Measurements from ENCODE around the gene ANKRD9.
A peak's percentile ranks its signal among the peaks of the same experiment; 100 is the strongest.
"Not testable (repeated sequence)": the region's sequence is repeated elsewhere in the genome, so short reads cannot be mapped to it uniquely, and the experiment has no call there.

The ANKRD9 gene

DNA sequence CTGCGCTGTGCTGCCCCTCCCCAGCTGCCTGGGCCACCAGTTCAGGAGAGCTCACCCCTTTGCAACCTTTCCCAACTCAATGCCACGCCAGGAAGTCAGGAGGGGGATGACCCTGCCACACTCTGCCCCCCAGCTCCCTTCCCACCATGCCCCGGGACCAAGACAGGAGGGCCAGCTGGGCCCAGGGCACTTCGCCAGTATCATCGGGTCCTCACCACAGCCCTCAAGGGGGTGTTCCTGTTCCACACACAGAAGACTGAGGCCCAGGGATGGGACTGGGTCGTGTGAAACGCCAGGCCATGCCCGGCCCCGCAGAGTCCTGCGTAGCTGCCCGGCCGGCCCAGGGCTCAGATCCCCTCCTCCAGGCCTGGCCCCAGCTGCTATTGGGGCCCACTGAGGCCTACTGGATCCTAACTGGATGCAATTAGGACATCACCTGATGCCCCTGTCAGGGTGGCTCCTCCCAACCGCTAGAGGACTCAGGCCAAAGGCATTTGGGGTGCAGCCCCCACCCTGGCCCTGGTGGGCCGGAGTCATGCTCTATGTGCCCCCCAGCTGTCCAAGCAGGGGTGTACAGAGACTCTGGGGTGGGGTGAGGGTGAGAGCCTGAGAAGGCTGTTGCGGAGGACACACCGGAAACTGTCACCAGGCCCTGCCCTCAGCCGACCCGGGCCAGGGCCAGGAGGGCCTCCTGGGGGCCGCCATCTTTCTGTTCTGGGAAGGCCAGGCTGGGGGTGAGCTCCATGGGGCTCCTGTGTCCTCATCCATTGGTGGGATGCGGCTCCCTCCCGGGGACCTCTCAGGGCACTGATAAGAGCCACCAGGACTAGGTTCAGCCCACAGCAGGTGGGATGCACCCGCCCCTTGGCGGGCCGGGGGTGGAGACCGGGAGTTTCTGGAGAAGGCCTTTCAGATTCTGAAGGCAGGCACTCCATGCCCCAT, 29.3 kb upstream of the ANKRD9 start:
- peak; percentile 66 for DNase-seq (ENCODE audit: low read depth, low spot score)

DNA sequence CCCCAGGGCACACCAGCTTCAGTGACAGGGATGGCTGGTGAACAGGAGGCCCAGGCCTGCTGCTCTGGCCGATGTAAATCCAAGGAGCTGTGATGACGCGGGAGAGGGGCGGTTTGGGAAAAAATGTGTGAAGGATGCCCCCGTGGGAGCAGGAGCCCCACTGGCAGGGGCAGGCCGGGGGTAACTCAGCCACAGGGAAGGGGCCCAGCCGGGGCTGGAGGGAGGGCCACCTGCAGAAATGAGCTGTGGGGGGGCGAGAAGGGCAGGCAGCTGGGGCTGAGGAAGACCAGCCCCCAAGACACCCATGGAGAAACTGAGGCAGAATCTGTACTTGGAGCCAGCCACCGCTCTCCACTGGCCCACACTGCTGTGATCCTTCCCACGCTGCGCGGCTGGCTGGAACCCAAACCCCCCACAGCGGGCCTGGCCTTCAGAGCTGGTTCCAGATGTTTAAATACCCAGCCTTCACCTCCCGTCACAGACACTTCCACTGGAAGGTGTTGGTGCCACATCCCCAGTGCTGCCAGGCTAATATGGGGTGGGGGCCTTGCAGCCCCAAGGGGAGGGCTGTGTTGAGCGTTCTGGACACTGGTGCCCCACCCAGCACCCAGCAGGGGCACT, 28.5 kb upstream of the ANKRD9 start:
- peak; percentile 74 for DNase-seq (ENCODE audit: low read depth, low spot score)

DNA sequence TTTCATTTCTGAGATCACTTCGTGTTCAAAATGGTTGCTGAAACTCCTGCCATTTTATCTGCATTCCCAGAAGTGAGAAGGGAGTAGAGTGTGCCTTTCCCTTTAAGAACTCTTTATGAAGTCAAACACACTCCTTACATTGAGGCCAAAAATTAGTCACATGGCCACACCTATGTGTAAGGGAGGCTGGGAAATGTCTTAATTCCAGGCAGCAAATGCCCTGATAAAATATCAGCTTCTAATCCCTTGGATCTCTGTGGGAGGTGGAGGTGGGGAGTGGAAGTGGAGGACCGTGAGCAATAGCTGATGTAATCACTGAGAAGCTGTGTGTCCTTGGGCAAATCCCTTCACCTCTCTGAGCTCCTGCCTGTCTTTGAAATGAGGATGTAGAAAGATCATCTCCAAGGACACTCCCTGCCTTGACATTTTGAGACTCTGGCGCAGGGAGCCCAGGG, 22.7 kb upstream of the ANKRD9 start:
- no peak for DNase-seq (ENCODE audit: low read depth, low spot score)

DNA sequence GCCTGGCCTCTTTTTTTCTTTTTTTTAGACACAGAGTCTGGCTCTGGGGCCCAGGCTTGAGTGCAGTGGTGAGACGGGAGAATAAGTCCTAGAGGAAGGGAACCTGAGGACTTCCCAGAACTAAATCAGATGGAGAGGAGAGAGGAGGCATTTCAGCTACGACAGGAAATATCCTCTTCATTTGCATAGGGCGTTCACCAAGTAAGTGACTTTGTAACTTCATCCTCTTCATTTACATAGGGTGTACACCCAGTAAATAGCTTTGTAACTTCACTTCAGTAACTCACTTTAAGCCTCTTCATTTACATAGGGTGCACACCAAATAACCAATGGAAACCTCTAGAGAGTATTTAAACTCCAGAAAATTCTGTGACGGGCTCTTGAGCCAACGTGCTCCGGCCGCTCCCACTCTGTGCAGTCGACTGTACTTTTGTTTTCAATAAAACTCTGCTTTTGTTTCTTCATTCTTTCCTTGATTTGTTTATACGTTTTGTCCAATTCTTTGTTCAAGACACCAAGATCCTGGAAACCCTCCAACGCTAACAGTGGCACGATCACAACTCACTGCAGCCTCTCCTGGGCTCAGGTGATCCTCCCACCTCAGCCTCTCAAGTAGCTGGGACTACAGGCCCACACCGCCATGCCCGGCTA, 21.4 kb upstream of the ANKRD9 start:
- DNase-seq (ENCODE audit: low read depth, low spot score) = no peak

DNA sequence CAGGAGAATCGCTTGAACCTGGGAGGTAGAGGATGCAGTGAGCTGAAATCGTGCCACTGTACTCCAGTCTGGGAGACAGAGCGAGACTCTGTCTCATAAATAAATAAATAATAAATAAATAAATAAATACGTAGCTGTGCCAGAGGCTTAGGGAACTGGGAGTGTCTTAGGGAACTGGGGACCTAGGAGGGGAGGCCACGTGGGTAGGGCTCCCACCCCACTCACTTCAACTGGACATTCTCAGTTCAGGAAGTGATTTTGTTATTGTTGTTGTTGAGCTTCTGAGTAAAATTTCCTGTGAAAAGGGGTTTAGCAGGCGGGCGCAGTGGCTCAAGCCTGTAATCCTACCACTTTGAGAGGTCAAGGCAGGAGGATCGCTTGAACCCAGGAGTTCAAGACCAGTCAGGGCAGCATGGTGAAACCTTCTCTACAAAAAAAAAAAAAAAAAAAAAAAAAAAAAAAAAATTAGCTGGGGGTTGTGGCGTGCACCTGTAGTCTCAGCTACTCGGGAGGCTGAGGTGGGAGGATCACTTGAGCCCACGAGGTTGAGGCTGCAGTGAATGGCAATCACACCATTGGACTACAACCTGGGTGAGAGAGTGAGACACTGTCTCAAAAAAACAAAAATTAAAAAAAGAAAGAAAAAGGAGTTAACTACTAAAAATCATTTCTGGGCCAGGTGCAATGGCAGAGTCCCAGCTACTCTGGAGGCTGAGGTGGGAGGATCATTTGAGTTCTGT, 19.0 kb upstream of the ANKRD9 start:
- DNase-seq (ENCODE audit: low read depth, low spot score) = no peak

DNA sequence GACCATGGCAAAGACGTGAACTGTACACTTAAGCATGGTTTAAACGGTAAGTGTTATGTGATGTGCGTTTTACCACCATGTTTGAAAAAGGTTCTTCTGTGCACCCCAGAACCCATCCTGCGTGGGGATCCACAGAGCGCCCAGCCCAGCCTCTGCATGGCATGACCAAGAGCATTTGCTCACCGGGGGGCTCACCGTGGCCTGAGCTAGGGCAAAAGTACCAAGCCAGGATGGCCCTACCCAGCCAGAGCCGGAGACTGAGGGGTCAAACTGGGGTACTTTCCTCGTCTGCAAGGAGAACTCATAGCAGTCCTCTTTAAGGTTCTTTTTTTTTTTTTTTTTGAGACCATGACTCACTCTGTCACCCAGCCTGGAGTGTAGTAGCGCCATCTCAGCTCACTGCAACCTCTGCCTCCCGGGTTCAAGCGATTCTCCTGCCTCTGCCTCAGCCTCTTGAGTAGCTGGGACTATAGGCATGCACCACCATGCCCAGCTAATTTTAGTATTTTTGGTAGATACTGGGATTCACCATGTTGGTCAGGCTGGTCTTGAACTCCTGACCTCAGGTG, 16.4 kb upstream of the ANKRD9 start:
- no peak for DNase-seq (ENCODE audit: low read depth, low spot score)

DNA sequence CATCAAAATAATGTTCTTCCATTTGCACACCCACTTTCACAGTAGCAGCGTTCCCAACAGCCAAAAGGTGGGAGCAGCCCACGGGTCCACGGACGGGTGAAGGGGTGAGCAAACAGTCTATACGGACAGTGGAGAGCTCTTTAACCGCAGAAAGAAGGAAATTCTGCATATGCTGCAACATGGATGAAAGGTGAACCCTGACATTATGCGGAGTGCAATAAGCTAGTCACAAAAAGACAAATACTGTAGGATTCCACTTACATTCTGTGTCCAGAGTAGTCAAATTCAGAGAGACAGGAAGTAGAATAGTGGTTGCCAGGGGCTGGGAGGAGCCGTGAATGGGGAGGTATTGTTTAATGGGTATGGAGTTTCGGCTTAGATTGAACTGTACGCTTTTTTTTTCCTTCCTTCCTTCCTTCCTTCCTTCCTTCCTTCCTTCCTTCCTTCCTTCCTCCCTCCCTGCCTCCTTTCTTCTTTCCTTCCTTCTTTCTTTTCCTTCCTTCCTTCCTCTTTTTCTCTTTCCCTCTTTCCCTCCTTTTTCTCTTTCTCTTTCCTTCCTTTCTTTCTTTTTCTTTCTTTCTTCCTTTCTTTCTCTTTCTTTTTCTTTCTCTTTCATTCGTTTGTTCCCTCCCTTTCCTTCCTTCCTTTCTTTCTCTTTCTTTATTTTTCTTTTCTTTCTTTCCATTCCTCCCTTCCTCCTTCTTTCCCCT, 15.8 kb upstream of the ANKRD9 start:
- DNase-seq (ENCODE audit: low read depth, low spot score) = no peak

DNA sequence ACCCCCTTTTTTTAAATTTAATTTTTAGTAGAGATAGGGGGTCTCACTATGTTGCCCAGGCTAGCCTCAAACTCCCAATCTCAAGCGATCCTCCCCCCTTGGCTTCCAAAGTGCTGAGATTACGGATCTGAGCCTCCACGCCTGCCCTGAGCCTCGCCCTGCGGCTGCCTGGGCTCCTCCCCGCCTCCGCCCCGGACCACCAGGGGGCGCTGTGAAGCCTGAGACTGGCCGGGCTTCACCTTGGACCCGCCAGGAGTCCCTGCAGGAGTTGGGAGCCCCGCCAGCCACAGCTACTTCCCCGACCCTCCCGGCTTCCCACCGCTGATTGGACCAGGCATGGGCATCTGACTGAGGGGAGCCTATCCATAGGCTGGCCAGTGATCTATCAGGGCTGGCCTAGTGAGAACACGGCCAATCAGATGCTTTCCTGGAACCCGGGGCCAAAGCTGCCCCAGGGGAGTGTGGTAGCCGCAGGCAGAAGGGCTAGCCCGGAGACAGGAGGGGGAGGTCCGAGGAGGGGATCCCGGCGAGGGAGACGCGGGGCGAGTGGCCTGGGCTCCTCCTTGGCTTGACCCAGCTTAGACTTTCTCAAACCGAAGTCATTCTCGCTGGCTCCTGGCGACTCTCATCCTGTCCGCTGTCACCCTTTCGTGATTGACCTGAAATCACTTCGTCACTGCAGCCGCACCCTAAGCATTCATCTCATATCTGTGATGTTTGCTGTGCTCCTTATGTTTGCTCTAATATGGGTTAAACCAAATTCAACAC, 15.1 kb upstream of the ANKRD9 start:
- DNase-seq (ENCODE audit: low read depth, low spot score) = peak; percentile 91

DNA sequence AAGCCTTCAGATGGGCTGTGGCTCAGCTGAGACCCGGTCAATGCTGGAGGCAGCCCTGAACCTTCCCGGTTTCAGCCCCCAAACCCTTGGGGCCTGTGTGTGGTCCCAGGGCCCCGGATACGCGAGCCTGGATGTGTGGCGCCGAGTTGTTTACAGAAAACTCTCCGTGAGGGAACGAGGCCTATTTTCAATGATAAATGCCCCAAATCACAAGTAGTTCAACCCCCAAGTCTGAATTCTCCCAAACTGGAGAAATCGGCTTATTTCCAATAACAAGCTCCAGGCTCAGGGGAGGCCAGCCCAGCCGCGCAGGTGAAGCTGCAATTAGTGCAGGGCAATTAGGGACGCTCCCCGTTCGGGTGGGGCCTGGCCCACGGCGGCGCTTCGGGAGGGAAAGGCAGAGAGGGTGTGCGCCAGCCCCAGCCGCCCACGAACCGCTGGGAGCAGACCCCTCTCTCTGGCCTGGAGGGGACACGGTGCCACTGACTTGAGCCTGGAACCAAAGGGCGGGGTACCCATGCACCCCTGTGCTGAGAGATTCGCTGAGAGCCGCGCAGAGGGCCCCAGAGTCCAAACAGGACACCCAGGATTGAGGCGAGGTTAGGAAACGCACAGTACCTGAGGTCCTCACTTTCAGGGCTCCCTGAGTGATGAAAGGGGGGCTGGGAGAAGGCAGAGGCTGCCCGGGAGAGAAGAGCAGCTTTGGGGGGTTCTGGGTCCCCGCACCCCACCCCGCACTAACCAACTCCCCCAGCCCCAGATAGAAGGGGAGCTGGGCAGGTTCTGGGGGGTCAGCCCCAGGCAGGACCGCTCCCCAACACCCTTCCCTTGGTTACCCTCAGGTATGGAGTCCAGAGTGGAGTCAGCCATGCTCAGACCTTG, 14.2 kb upstream of the ANKRD9 start:
- no peak for DNase-seq (ENCODE audit: low read depth, low spot score)

DNA sequence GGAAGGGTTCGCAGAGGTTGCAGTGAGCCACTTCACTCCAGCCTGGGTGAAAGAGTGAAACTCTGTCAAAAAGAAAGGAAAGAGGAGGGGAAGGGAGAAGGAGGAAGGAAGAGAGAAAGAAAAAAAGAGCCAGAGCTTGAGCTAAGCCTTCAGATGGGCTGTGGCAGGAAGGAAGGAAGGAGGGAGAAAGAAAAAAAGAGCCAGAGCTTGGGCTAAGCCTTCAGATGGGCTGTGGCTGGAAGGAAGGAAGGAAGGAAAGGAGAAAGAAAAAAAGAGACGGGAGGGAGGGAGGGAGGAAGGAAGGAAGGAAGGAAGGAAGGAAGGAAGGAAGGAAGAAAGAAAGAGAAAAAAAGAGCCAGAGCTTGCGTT, 13.6 kb upstream of the ANKRD9 start:
- no peak for DNase-seq (ENCODE audit: low read depth, low spot score)

DNA sequence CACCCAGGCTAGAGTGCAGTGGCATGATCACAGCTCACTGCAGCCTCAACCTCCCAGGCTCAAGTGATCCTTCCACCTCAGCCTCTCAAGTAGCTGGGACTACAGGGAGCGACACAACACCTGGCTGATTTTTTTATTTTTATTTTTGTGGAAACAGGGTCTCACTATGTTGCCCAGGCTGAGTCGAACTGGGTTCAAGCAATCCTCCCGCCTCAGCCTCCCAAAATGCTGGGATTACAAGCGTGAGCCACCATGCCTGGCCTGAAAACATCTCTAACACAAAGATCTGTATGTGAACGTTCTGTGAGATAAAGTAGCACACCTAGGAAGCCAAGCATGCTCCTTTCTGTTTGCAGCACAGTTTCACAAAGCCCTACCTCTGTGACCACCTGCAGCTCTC, 10.1 kb upstream of the ANKRD9 start:
- not testable (repeated sequence) for DNase-seq (ENCODE audit: low read depth, low spot score)

DNA sequence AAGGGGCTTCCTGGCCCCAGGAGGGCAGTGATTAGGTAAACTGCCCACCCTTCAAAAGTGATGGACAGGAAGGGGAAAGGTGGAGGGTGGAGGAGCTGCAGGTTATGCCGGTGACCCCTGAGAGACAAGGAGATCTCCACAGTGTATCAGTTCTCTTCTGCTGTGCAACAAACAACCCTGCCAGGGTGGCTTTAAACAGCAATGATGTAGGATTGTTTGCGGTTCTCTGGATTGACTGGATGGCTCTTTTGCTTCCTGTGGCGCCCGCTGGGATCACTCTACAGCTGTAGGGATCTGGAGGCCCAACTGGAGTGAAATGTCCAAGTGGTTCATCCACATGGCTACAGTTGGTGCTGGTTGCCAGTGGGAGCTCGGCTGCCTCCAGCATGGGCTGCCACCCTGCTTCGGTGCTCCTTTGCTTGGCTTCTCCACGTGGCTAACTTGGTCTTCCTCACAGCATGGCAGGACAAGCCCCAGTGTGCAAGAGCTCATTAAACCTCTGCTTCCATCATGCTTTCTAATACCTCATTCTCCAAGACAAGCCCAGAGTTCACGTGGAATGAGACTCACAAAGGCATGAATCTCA, 8.6 kb upstream of the ANKRD9 start:
- no peak for DNase-seq (ENCODE audit: low read depth, low spot score)

DNA sequence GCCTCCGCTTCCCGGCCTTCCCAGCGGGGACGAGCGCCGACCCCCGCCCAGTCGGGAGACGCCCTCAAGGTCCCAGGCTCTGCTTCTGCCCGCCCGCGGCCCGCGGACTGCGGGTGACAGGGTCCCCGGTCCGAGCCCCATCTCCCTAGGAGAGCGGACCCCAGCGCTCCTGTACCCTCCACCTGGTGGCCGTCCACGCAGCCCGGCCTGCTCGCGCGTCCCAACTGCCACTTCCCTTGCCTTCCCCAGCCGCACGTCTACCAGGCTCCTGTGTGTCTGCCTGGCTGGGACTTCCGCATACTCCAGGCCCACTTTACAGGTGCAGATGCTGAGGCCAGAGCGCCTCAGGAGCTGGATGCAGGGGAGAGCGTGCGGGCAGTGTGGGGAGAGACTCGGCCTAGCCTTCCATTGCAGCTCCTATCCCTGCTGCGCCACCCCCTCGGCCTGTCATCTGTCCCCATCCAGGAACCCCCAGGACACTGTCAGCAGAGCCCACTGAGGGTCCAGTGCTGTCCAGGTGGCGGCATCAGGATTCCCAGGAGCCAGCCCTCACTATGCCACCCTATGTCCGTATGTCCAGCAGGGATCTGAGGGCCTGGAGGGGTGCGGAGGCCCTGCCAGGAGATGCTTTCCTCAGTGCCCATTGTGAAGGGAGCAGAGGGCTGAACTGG, 8.0 kb upstream of the ANKRD9 start:
- no peak for DNase-seq (ENCODE audit: low read depth, low spot score)

DNA sequence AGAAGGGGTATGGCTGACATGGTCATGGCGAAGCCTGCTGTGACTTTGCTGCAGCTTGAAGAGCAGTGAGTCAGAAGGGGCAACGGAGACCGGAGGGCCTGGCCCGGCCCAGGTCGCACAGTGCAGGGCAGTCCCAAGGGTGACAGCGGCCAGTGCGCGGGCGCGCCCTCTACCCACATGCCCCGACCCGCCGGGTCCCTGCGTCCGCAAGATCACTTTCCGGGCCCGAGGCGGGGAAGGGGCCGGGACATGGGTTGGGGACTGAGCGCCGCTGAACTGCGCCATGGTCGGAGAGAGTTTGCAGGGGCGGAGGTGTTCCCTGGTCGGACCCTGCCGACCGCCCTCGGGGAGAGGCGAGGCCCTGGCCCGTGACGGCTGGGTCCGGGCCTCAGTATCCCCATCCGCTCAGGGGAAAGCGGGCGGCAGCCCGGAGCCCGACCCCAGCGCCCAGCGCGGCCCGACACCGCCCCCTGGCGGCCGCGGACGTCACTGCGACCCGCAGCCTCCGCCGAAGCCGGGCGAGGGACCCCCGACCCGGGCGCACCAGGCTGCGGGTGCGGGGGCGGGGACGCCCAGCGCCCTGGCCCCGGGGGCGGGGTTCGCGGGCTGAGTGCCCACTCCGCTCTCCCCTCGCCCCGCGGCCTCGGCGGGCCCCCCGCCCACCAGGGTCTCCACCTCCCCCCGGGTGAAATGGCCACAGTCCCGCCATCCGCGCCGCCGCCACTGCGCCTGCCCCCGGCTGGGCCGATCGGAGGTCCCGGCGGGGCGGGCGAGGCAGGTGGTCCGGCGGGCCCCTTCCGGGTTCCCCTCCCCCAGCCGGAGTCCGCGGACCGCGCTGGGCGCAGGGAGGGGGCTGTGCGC, 7.2 kb upstream of the ANKRD9 start:
- no peak for DNase-seq (ENCODE audit: low read depth, low spot score)

DNA sequence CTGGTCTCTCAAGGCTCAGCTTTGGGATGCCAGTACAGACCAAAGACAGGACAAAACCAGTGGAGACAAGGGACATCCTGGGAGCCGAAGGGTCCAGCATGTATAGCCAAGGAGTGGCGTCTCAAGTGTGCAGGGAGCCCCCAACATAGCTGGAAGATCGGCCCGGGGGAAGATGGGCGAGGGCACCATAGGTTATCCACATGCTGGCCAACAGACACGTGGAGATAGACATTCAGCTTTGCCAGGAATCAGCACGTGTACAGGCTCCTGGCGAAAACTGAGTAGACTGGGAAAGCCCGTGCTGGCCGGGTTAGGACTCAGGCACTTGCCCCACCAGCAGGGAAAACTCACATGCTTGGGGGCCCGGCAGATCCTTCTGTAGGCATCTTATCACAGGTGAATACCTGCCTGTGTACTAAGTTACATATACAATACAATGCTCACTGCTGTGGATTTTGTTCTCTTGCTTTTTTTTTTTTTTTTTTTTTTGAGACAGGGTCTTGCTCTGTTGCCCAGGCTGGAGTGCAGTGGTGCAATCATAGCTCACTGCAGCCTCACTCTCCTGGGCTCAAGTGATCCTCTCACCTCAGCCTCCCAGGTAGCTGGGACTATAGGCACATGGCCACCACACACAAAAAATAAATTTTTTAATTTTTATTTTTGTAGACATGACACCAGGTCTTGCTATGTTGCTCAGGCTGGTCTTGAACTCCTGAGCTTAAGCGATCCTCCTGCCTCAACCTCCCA, 5.6 kb upstream of the ANKRD9 start:
- no peak for DNase-seq (ENCODE audit: low read depth, low spot score)
